GM12892 (cell line): Measurements from ENCODE around the gene CHRNG.

Experiments used
- POLR2A ChIP-seq: IDR thresholded peaks from 2 replicates; pipeline ENCODE4 v1.6.1; 2011; ENCODE audit warnings: low read depth, low read length, control low read depth
- POLR2AphosphoS5 ChIP-seq: IDR thresholded peaks from 2 replicates; pipeline ENCODE4 v1.6.1; 2011; ENCODE audit warnings: low read depth, low read length, control low read depth

DNA sequence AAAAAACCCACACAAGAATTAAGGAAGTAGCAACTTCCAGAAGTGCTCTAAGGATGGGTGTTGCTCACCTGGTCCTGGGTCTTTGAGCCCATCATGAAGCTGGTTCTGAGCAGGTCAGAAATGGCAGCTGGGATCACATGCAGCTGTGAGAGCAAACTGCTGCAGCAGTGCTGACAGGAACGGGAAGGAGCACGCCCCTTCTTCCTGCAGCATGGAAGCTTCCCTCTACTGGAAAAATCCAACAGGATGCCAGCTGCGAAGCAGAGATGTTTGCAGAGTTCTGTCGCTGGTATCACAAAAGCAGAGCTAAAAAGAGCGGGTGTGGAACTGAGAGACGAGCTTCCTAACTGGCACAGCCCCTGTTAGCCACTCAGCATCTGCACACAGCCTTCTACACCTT is 44.7 kb downstream of the CHRNG start:
- TF ChIP-seq POLR2A = no peak
- TF ChIP-seq POLR2AphosphoS5 = no peak
